Colon (tissue), 2 donors: ENCODE data around the gene PLCB4.
"Not testable (repeated sequence)": the region's sequence is repeated elsewhere in the genome, so short reads cannot be mapped to it uniquely, and the experiment has no call there.

Experiments used
- FAIRE-seq: peaks from 2 replicates; lab custom pipeline; 2012; peaks lifted over from hg19 to GRCh38; lab: Jason Lieb, UNC
- donor health status: control.
- donor health status: control.

The PLCB4 gene

GRCh38 chr20:9068841-9069663 is at the start of gene PLCB4:
PLCB4 (plus strand) TSS chr20:9069087; CDS start chr20:9307815, 238,728 bp downstream.
- no peak for FAIRE-seq

GRCh38 chr20:9019833-9020232 is 49.1 kb upstream of the PLCB4 start:
- FAIRE-seq = no peak

- no peak for FAIRE-seq
These were observed 47.7 kb upstream of the PLCB4 start for GRCh38 chr20:9021216-9021615.

GRCh38 chr20:9021699-9022098 is 47.2 kb upstream of the PLCB4 start:
- no peak for FAIRE-seq

- no peak for FAIRE-seq
These were observed 46.5 kb upstream of the PLCB4 start for GRCh38 chr20:9022376-9022775.

- no peak for FAIRE-seq
These were observed 44.3 kb upstream of the PLCB4 start for GRCh38 chr20:9024606-9025005.

- FAIRE-seq = no peak
These were observed 43.9 kb upstream of the PLCB4 start for GRCh38 chr20:9025011-9025410.

GRCh38 chr20:9025643-9026042 is 43.2 kb upstream of the PLCB4 start:
- FAIRE-seq = no peak

GRCh38 chr20:9027626-9028025 is 41.3 kb upstream of the PLCB4 start:
- no peak for FAIRE-seq

- FAIRE-seq = no peak
These were observed 40.5 kb upstream of the PLCB4 start for GRCh38 chr20:9028419-9028818.

- FAIRE-seq = no peak
These were observed 36.9 kb upstream of the PLCB4 start for GRCh38 chr20:9031991-9032390.

- no peak for FAIRE-seq
These were observed 36.1 kb upstream of the PLCB4 start for GRCh38 chr20:9032758-9033157.

- FAIRE-seq = no peak
These were observed 33.8 kb upstream of the PLCB4 start for GRCh38 chr20:9035126-9035525.

GRCh38 chr20:9036593-9036992 is 32.3 kb upstream of the PLCB4 start:
- FAIRE-seq = no peak

GRCh38 chr20:9038791-9039535 is 29.9 kb upstream of the PLCB4 start:
- no peak for FAIRE-seq

GRCh38 chr20:9040863-9041524 is 27.9 kb upstream of the PLCB4 start:
- FAIRE-seq = no peak

GRCh38 chr20:9043364-9043763 is 25.5 kb upstream of the PLCB4 start:
- no peak for FAIRE-seq

- FAIRE-seq = not testable (repeated sequence)
These were observed 21.0 kb upstream of the PLCB4 start for GRCh38 chr20:9047928-9048327.

- no peak for FAIRE-seq
These were observed 17.4 kb upstream of the PLCB4 start for GRCh38 chr20:9051508-9051907.

GRCh38 chr20:9052136-9052535 is 16.8 kb upstream of the PLCB4 start:
- no peak for FAIRE-seq

GRCh38 chr20:9053108-9053507 is 15.8 kb upstream of the PLCB4 start:
- FAIRE-seq = no peak

GRCh38 chr20:9054176-9054575 is 14.7 kb upstream of the PLCB4 start:
- FAIRE-seq = no peak

- FAIRE-seq = no peak
These were observed 9.0 kb upstream of the PLCB4 start for GRCh38 chr20:9059931-9060330.
